GM18502 (cell line): ENCODE data around the gene BCR.
"Not testable (repeated sequence)": the region's sequence is repeated elsewhere in the genome, so short reads cannot be mapped to it uniquely, and the experiment has no call there.

Source experiments
- ATAC-seq: cut with Tn5 transposase; IDR thresholded peaks from one replicate; pipeline ENCODE4 v1.9.1; 2021; ENCODE audit warnings: mild to moderate bottlenecking; ENCODE audit not compliant: unreplicated experiment, poor library complexity

BCR gene

GRCh38 chr22:23180301-23180892, at the start of gene BCR:
Gene BCR (plus strand): TSS chr22:23180509. CDS start chr22:23180961, 452 bp downstream.
- no peak for ATAC-seq

GRCh38 chr22:23130697-23131096, 49.6 kb upstream of the BCR start:
- no peak for ATAC-seq

GRCh38 chr22:23131931-23132330, 48.4 kb upstream of the BCR start:
- no peak for ATAC-seq

GRCh38 chr22:23132376-23133091, 47.8 kb upstream of the BCR start:
- no peak for ATAC-seq

DNA sequence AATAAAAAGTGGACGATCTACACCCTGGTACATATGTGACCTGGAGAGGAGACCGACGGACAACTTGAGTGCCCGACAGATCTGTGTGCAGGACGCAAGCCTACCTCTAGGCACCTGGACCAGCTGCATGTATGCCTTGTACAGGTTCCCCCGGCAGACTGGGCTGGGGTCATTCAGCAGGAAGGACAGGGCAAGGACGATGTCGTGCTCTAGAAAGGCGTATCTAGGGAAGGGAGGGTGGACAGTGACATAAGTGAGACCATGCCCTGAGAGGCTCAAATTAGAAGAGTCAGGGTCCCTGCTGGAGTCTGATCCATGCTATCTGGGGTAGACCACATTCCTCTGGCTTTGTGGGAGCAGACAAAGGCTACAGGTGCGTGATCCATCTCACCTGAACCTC, 46.4 kb upstream of the BCR start:
- ATAC-seq, result no peak

DNA sequence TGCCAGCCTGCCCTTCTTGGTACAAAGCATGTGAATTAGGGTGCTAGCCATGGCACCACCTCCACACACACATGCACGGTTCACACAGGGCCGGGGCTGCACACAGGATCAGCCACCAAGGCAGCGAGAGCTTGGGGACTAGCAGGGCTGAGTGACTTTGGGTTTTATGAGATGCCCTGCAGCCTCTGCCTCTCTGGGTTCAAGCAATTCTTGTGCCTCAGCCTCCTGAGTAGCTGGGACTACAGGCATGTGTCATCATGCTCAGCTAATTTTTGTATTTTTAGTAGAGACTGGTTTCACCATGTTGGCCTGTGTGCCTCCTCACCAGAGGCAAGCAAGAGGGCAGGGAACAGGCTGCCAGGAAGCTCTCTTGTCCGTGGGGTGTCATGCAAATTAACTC, 43.3 kb upstream of the BCR start:
- ATAC-seq, result not testable (repeated sequence)

DNA sequence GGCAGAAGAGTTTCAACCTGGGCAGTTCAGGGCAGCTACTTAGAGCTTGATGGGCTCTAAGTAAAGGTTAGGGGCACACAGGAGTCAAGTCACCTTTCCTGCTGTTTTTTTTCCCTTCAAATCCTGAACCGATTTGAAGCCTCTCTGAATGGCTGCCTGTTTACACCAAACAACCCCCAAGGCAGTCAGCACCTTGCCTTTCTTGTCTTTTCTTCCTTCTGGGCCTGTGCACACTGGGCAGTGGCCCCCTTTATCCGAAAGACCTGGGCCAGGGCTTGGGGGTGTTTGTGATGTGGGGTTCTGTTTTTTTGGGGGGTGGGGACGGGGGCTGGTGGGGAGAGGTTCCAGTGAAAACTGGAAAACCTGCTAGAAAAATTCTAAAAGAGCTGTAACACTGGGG, 42.8 kb upstream of the BCR start:
- ATAC-seq, result no peak

DNA sequence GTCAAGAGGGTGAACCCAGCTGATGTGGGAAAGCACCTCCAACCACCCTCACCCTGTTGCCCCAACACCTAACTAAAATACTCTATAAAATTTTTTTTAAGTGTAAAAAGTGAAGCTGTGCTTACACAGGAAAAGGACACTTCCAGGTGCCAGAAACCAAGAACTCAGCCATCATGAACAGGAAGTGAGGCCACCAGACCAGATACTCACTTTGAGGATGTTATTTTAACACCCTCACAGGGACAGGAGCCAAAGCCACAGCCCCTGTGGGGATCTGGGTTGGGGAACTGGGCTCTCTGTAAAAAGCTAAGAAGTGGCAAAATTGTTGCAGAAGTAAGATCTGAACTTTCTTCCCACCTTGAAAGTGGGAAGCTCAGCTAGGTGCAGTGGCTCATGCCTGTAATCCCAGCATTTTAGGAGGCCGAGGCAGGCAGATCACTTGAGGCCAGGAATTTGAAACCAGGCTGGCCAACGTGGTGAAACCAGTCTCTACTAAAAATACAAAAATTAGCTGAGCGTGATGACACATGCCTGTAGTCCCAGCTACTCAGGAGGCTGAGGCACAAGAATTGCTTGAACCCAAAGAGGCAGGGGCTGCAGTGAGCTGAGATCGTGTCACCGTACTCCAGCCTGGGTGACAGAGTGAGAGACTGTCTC, 42.3 kb upstream of the BCR start:
- ATAC-seq, result no peak

GRCh38 chr22:23138584-23139435, 41.5 kb upstream of the BCR start:
- ATAC-seq, result no peak

GRCh38 chr22:23140385-23140784, 39.9 kb upstream of the BCR start:
- ATAC-seq, result no peak

GRCh38 chr22:23142546-23143105, 37.7 kb upstream of the BCR start:
- ATAC-seq, result no peak

DNA sequence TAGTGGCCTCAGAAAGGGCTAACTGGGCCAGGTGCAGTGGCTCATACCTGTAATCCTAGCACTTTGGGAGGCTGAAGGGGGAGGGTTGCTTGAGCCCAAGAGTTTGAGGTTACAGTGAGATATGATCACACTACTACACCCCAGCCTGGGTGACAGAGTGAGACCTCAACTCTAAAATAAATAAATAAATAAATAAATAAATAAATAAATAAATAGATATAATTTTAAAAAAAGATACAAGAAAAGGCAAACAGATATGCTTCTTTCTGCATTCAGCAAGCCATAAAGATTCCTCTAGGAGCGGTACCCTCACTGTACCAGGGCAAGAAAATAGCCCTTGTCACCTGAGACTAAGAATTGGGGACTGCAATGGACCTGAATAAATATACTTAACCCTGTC, 37.2 kb upstream of the BCR start:
- ATAC-seq, result no peak

DNA sequence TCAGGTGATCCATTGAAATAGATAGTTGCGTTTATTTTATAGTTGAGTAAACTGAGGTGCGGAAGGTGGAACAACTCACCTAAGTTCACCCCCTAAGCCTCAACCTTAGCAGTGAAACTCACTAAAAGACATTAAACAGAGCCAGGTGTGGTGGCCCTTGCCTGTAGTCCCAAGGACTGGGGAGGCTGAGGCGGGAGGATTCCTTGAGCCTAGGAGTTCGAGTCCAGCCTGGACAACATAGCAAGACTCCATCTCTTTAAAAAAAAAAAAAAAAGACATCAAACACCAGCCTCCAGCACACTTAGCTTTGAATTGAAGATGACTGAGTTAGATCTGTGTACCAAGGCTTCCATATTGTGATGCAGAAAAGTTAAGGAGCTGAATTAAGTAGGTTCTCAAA, 35.9 kb upstream of the BCR start:
- ATAC-seq, result no peak

GRCh38 chr22:23144932-23145877, 35.1 kb upstream of the BCR start, which contains the start of gene RAB36:
Gene RAB36 (plus strand): TSS chr22:23145477. CDS start chr22:23146617, 1,140 bp downstream.
- ATAC-seq, result no peak

DNA sequence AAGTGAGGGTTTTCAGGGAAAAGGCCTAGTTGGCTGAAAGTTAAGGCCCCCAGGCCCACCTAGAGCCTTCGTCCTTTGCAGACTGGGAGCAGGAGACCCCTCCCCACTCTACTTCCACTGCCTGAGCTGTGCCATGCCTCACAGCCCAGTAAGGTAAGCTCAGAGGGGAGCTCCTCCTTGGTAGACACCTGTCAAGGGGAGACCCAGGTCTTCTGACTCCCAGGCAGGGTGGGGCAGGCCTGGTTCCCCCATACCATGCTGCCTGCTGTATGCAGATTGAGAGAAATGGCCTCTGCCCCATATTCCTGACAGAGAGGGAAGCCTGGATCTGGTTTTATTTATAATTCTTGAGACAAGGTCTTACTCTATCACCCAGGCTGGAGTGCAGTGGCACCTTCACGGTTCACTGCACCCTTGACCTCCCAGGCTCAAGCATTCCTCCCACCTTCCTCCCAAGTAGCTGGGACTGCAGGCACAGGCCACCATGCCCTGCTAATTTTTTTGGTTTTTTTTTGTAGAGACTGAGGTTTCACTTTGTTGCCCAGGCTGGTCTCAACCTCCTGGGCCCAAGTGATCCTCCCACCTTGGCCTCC, 34.3 kb upstream of the BCR start:
- ATAC-seq, result no peak

DNA sequence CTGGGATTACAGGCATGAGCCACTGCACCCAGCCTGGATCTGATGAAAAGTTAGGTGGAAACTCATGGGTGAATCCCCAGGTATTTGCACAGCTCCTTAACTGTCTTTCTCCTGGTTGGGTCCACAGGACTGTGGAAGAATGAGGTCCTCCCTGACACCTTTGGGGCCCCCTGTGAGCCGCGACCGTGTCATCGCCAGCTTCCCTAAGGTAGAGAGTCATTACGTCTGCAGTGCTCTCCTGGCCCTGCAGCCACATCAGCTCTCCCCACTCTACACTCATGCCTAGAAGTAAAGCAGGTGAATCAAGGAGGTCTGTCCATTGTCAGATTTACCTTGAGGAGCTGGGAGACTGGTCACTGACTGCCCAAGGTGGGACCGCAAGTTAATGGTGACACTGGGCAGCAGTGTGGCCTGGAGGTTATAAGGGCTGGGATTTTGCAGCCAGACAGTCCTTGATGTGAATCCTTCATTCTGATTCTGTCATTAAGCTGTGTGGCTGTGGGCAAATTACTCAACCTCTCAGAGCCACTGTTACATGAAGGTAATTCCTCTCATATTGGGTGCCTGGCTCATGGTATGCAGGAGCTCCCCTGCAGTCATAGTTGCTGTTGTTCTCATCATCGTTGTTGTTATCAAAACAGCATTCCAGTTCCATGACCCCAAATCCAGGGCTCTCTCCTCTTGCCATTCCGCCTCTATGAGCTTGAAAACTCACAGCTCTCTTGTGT, 33.7 kb upstream of the BCR start:
- no peak for ATAC-seq

GRCh38 chr22:23147617-23148387, 32.5 kb upstream of the BCR start:
- no peak for ATAC-seq
